SU-DHL-6 (cell line): Measurements from ENCODE around the gene NTM.

Experiments
- EZH2phosphoT487 ChIP-seq: fragments of 200-600 bp; sonication (generic), shearing (Covaris generic); conservative IDR thresholded peaks from 2 replicates; pipeline ENCODE4 v1.6.1; 2018; ENCODE audit warnings: mild to moderate bottlenecking, antibody characterized with exemption, low read length, moderate library complexity, mixed read lengths
- TF ChIP-seq, protein P1 (sequence below): fragments of 200-600 bp; sonication (generic); IDR thresholded peaks from one replicate; pipeline ENCODE4 v1.5.1; 2017; ENCODE audit warnings: antibody characterized with exemption, mild to moderate bottlenecking, low read length, moderate library complexity; ENCODE audit not compliant: insufficient read depth, poor library complexity, severe bottlenecking

- TF ChIP-seq EZH2phosphoT487: no peak
- TF ChIP-seq, protein P1, sequence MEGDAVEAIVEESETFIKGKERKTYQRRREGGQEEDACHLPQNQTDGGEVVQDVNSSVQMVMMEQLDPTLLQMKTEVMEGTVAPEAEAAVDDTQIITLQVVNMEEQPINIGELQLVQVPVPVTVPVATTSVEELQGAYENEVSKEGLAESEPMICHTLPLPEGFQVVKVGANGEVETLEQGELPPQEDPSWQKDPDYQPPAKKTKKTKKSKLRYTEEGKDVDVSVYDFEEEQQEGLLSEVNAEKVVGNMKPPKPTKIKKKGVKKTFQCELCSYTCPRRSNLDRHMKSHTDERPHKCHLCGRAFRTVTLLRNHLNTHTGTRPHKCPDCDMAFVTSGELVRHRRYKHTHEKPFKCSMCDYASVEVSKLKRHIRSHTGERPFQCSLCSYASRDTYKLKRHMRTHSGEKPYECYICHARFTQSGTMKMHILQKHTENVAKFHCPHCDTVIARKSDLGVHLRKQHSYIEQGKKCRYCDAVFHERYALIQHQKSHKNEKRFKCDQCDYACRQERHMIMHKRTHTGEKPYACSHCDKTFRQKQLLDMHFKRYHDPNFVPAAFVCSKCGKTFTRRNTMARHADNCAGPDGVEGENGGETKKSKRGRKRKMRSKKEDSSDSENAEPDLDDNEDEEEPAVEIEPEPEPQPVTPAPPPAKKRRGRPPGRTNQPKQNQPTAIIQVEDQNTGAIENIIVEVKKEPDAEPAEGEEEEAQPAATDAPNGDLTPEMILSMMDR: no peak
These were observed 107.9 kb downstream of the NTM start for GRCh38 chr11:131478341-131478740.
